GM12864 (cell line): ENCODE data around the gene SEMG2.

ENCODE experiments used
- DNase-seq: peaks from one replicate; pipeline ENCODE4 v3.0.0-alpha.2; 2011; ENCODE audit warnings: low read depth
- H3K4me3 ChIP-seq: 2 replicates; pipeline ENCODE4 v1.5.1; 2011; ENCODE audit warnings: mild to moderate bottlenecking, low read depth, low read length, control low read depth
- TF ChIP-seq, protein P1 (sequence below): IDR thresholded peaks from 2 replicates; pipeline ENCODE4 v1.5.1; 2011; ENCODE audit warnings: low read depth, mild to moderate bottlenecking, moderate library complexity, low read length, control low read depth, inconsistent platforms; ENCODE audit errors: missing control alignments

SEMG2 gene

DNA sequence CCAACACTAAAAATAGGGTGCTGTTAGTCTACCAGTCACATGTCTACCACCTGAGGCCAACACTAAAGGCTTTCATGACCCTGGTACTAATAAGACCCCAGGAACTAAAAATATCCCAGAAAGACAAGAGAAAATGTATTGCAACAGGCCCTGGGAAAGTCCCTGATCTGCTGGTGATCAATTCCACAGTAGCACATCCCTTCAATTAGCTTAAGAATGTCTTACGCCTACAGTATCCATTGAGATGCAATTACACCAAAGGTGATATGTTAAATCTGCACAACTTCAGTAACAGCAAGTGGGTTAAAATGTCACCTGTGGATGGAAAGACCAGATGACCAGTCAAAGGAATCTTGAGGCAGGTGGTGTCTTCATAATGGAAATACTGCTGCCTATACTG, 11.2 kb upstream of the SEMG2 start:
- no peak for DNase-seq
- TF ChIP-seq, protein P1, sequence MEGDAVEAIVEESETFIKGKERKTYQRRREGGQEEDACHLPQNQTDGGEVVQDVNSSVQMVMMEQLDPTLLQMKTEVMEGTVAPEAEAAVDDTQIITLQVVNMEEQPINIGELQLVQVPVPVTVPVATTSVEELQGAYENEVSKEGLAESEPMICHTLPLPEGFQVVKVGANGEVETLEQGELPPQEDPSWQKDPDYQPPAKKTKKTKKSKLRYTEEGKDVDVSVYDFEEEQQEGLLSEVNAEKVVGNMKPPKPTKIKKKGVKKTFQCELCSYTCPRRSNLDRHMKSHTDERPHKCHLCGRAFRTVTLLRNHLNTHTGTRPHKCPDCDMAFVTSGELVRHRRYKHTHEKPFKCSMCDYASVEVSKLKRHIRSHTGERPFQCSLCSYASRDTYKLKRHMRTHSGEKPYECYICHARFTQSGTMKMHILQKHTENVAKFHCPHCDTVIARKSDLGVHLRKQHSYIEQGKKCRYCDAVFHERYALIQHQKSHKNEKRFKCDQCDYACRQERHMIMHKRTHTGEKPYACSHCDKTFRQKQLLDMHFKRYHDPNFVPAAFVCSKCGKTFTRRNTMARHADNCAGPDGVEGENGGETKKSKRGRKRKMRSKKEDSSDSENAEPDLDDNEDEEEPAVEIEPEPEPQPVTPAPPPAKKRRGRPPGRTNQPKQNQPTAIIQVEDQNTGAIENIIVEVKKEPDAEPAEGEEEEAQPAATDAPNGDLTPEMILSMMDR, result no peak
- H3K4me3 ChIP-seq, result no peak overlapping the region

DNA sequence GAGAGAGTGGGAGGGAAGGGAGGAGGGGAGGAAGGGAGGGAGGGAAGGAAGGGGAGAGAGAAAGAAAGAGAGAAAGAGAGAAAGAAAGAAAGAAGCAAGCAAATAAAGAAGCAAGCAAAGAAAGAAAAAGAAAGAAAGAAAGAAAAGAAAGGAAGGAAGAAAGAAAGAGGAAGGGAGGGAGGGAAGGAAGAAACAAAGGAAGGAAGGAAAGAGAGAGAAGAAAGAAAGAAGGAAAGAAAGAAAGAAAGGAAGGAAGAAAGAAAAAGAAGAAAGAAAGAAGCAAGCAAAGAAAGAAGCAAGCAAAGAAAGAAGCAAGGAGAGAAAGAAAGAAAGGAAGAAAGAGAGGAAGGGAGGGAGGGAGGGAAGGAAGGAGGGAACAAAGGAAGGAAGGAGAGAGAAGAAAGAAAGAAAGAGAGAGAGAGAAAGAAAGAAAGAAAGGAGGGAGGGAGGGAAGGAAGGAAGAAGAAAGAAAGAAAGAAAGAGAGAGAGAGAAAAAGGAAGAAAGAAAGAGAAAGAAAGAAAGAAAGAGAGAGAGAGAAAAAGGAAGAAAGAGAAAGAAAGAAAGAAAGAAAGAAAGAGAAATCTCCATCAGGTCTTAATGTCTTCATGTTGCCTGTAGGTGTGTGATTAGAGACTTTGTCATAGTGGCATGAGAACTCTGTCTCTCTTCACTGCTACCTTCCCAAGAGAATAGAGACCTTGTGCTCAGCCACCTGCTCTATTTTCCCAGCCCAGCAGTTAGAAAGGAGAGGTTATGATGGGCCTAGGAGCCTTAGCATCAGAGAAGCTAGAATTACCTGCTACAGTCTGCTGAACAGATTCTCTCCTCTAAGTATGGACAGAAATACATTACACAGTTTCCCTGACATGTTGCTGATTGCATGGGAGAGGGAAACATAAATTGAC, 9.4 kb upstream of the SEMG2 start:
- TF ChIP-seq, protein P1, result no peak
- no peak for DNase-seq
- no peak overlapping the region for H3K4me3 ChIP-seq

DNA sequence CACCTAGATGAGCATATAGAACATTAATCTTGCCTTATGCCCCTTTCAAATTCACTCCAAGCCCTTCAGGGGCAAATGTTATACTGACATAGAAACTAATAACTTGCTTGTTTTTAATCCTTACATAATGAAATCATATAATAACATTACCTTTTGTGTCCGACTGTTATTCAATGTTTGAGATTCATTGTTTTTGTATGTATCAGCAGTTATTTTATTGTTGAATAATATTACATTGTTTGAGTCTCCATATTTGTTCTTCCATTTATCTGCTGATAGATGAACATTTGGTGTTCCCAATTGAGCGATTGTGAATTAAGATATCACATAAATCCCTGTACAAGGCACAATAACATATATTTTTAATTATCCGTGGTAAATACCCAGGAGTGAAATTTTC, 8.3 kb upstream of the SEMG2 start:
- no peak overlapping the region for H3K4me3 ChIP-seq
- no peak for DNase-seq
- TF ChIP-seq, protein P1, result no peak

DNA sequence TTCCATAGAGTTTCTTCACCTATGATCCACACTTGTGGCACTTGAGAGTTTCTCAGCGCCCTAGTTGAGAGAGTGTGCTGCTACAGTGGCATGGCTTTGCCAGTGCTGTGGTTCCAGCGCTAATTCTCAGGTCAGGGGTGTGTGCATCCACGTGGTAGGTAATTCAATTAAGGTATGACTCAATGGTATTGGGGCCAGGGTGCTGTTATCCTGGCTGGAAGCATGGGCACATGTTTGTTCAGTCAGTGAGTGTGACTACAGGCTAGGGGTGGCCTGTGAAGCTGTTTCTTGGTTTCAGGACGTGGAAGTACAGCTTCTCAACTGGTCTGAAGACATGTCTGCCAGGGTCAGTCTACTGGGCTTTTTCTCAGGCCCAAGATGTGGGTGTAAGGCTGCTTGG, 3.0 kb upstream of the SEMG2 start:
- DNase-seq, result no peak
- H3K4me3 ChIP-seq, result no peak overlapping the region
- TF ChIP-seq, protein P1, result no peak

DNA sequence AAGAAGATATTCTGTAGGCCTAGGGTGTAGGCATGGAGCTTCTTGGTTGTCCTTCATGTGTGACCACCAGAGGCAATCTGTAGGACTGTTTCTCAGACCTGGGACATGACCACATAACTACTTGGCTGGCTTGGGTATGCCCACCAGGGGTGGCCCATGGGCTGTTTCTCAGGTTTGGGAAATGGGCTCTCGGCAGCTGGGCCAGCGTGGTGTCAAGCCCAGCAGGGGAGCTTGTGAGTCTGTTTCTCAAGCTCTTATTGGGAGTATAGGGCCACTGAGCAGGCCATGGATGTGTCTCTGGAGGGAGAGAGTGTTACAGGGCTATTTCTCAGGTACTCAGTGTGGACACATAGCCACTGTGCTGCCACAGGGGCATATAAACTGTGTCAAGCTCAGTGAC, 2.5 kb upstream of the SEMG2 start:
- DNase-seq, result no peak
- TF ChIP-seq, protein P1, result no peak

DNA sequence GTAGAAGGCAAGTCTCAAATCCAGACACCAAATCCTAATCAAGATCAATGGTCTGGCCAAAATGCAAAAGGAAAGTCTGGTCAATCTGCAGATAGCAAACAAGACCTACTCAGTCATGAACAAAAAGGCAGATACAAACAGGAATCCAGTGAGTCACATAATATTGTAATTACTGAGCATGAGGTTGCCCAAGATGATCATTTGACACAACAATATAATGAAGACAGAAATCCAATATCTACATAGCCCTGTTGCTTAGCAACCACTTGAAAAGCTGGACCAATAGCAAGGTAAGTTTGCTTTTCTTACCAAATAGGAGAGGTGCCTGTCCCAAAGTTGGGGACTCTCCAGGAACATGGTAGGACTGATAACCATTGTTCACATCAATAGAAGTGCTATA, 2.0 kb downstream of the SEMG2 start:
- H3K4me3 ChIP-seq, result no peak overlapping the region
- DNase-seq, result no peak
- TF ChIP-seq, protein P1, result no peak

More for the DNA sequence above, 2.5 kb upstream of the SEMG2 start:
- no peak overlapping the region for H3K4me3 ChIP-seq

DNA sequence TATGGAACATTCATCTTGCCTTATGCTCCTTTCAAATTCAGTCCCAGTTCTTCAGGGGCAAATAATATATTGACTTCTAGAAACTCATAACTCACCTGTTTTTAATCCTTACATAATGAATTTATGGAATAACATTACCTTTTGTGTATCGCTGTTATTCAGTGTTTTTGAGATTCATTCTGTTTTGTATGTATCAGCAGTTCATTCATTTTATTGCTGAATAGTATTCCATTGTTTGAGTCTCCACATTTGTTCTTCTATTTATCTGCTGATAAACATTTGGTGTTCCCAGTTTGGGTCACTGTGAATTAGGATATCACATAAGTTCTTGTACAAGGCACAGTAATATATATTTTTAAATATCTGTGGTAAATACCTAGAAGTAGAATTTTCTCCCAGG, 5.1 kb downstream of the SEMG2 start:
- no peak overlapping the region for H3K4me3 ChIP-seq
- DNase-seq, result no peak
- TF ChIP-seq, protein P1, result no peak
